Activated effector memory CD4-positive, alpha-beta T cell treated with anti-CD3 and anti-CD28 coated beads, Interleukin-2, amount 50 U/mL, for 16 hours (primary cell): ENCODE results near the gene CALD1.

Experiments used
- DNase-seq: peaks from one replicate; pipeline ENCODE4 v3.0.0-alpha.2; 2020

Gene CALD1

GRCh38 chr7:134829380-134829986 is 50.0 kb downstream of the CALD1 start:
- DNase-seq: no peak

DNA sequence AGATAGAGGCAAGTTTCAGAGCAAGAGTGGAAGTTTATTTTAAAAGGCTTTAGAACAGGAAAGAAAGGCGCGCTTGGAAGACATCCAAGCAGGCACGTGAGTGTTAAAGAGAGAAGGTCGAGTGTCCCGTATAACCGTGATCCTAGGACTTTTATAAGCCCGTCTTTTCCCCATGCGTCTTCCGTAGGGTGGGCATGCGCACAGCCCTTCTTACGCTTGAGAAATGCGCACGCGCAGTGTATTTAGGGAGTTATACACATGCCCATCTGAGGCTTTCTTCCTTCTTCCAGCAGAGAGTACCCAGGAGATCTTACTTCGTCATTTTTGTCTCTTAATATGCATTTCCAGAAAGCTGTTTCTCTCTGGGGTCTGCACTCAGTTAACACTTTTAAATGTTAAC is 52.4 kb downstream of the CALD1 start:
- no peak for DNase-seq

DNA sequence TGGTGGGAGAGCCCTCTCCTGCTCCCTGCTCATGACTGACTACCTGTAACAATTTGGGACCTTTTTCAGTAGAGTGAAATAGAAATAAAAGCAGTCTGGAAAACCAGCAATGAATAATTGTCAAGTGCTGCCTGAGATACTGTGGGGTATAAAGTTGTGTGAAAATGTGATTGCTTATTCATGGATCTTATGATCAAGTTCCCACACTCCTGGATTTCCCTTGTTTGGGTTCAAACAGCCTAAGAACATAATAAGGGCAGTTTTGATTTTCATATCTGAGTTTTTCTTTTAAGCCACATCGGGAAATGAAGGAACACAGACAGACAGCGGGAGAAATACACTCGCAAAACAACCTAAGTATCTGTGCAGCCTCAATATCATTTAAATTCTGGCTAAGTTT is 52.9 kb downstream of the CALD1 start:
- no peak for DNase-seq

GRCh38 chr7:134834689-134835462 is 55.4 kb downstream of the CALD1 start:
- no peak for DNase-seq

- no peak for DNase-seq
Measured at GRCh38 chr7:134835463-134835823, 56.0 kb downstream of the CALD1 start.

- DNase-seq: no peak
Measured at GRCh38 chr7:134836447-134836846, 57.0 kb downstream of the CALD1 start.

DNA sequence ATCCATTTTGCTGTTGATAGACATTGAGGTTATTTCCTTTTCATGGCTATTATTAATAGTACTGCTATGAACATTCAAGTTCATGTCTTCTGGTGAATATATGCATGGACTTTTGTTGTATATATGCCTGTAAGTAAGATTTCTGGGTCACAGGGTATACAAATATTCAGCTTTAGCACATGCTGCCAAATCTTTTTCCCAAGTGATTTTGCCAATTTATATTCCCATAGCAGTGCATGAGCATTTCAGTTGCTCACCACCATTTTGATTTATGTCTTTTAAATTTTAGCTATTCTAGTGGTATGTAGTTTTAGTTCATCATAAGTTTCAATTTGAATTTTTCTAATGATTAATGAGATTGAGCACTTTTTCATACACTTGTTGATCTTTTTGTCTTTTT is 59.9 kb downstream of the CALD1 start:
- no peak for DNase-seq

- DNase-seq: no peak
Measured at GRCh38 chr7:134842062-134842461, 62.6 kb downstream of the CALD1 start.

DNA sequence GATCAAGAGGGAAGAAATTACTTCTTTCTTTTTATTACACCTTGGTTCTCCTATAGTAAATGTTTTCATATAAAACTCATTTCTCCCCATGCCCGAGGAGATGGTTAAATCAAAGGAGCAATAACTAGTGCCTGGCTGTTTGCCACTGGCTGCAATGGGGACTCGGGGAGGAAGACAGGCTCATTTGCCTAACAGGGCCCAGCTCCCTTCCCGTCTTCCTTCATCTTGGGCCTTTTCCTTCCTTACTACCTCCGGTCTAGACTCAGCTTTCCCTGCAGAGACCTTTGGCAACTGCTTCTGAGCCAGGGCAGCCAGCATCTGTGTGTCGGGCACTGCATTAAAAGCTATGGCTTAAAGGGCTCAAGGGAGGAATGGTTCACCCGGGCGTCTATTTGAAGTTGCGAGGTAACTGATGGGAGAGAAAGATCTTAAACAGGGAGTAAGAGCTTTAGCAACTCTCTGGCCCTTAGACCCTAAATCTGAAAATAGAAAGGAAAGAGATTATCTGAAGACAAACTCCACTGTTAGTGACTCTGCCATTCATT is 63.5 kb downstream of the CALD1 start:
- DNase-seq: no peak

GRCh38 chr7:134844200-134844599 is 64.8 kb downstream of the CALD1 start:
- no peak for DNase-seq

GRCh38 chr7:134845461-134845860 is 66.0 kb downstream of the CALD1 start:
- DNase-seq: no peak

GRCh38 chr7:134847851-134848588 is 68.6 kb downstream of the CALD1 start:
- no peak for DNase-seq

GRCh38 chr7:134850066-134850465 is 70.6 kb downstream of the CALD1 start:
- DNase-seq: no peak

DNA sequence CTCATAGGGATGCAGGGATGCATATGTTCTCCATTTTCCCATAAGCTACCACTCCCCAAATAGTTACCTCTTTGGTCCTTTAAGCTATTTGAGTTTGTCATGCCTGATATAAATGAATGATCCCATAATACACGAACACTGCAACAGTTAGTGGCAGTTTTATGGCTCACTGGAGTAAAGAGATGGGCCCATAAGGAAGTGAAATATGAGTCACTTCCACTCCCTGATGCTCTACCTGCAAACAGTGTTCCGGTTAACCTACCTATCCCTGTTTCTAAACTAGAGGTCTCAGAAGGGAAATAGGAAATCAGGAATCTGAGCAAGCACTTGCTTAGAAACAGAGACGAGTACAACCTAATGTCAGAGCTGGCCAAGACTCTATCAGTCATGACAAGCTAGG is 71.7 kb downstream of the CALD1 start:
- no peak for DNase-seq

DNA sequence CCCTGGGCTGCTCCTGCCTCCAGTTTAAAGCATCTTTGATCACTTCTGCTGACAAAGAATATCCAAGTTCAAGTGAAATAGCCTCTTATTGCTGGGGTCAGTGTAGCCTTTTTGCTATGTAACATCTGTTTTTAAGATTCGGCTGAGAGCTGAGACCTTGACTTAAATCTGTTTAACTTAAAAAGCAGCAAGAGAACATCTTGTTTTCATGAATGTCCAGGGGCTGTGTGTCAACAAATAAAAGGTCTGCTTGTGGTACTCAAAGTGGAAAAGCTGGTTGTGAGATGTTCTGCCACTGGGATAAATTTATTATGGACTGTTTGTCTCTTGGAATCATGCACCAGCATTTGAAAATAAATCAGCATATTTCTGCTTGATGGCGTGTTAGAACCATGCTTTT is 73.2 kb downstream of the CALD1 start:
- DNase-seq: no peak

GRCh38 chr7:134854816-134855215 is 75.4 kb downstream of the CALD1 start:
- DNase-seq: no peak

- DNase-seq: no peak
Measured at GRCh38 chr7:134855442-134855841, 76.0 kb downstream of the CALD1 start.

GRCh38 chr7:134856091-134856490 is 76.7 kb downstream of the CALD1 start:
- no peak for DNase-seq

DNA sequence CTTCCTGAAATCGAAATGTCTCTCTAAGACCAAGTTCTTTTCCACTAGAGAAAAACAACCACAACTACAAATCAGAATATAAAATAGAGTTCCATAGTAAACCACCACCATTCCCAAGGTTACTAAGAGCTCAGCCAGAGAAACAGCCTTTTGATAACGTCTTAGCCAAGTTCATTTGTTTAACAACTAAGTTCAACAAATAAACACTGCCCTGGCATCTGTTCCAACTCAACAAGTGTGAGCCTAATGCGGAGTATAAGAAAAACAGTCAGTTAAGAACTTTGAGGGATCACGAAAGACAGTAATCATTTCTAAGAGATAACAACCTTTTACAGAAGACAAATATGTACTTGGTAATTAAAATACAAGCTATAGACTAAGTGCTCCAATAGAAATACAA is 77.3 kb downstream of the CALD1 start:
- no peak for DNase-seq

GRCh38 chr7:134857958-134858357 is 78.5 kb downstream of the CALD1 start:
- DNase-seq: no peak

DNA sequence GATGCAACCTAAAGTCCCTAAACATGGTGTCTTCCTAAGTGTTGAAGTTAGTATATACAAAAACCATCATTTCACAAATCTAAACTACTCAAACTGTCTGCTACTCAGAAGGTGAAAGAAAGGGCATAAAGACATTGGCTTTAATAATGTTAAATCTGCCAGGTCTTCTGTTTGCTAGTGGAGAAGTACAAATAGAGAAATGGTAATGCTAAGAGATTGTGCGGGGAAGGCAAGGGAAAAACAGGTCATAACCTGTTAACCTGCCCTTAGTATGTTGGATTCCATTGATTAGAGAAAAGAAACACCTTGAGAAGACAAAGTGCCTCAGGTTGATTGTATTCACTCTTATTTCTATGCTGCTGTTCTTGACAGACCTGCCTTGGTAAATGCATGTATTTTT is 80.3 kb downstream of the CALD1 start:
- DNase-seq: no peak

DNA sequence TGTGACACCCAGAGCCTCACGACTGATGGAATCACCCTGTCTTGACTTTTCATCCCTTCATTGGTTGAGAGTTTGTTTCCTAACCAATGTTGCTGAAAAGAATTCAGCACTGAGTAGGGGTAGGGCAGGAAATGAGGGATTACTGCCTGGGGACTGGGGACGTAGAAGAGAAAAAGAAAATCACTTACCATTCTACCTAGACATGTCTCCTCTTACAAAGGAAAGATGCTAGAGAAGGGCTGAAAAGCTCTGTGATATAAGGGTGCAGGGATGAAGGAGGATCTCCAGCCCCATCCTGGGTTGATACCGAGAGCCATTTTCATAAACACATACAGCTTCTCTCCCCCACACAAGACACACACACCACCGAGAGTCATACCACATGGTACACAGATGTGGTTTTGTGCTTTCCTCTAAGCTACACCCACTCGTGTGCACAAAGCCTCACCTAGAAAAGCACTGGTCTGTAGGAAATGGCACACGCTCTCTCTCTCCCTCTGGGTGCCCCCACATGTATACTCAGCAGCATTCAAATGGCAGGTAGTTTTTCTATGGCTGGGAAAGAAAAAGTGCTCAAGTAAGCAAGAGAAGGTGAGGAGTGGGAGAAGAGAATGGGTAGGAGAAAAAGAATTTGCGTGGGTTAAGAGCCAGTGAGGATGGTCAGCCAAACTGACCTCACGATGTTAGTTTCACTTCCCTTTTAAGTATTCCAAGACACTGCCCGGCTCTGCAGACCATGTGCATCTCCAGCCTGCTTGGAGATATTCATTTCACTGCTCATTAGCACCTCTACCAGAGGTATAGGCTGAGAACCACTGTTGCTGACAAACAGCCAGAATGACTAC is 85.8 kb downstream of the CALD1 start:
- DNase-seq: peak; percentile 63

GRCh38 chr7:134866617-134867016 is 87.2 kb downstream of the CALD1 start:
- no peak for DNase-seq
